CD4-positive, alpha-beta T cell treated with Interleukin-4 for 1 hour (primary cell): Measurements from ENCODE around the gene RND2.
"Not testable (repeated sequence)": the region's sequence is repeated elsewhere in the genome, so short reads cannot be mapped to it uniquely, and the experiment has no call there.

ENCODE experiments used
- DNase-seq, 2 donors: peaks; one replicate each; pipeline ENCODE4 v3.0.0-alpha.2; 2020 to 2022

Gene RND2

DNA sequence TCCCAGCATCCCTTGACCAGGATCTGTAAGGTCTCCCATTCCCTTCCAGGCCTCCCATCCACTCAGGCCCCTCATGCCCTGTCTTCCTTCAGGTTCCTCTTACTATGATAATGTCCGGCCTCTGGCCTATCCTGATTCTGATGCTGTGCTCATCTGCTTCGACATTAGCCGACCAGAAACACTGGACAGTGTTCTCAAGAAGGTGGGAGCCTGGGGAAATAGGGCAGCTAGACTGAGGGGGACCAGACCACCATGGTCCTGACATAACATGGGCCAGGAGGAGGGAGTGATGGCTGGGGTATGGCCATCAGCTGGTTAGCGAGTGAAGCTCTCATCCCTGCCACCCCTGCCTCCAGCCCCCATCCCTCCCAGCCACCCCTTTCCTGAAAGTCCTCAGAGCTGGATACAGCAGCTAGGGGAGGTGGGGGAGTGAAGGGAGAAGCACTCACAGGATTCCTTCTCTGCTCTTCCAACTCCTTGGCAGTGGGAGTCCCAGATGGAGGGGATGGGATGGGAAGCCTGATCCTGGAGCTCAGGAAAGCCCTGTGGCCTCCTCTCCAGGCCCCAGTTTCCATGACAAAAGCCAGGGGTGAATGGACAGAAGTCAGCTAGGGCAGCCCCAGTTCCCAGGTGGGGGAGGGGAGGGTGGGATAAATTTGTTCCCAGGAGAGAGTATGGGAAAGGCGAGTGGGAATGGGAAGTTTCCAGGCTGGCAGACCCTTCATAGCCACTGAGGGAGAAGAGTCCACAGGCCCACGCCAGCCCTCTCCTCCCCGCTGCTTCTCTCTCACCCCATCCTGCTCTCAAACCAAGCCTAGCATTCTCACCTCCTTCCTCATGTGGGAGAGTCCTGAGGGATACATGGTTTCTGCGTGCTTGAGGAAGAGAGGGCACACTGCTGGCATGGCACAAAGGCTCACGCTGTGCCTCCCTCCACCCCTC is 2.3 kb downstream of the RND2 start:
- no peak for DNase-seq

DNA sequence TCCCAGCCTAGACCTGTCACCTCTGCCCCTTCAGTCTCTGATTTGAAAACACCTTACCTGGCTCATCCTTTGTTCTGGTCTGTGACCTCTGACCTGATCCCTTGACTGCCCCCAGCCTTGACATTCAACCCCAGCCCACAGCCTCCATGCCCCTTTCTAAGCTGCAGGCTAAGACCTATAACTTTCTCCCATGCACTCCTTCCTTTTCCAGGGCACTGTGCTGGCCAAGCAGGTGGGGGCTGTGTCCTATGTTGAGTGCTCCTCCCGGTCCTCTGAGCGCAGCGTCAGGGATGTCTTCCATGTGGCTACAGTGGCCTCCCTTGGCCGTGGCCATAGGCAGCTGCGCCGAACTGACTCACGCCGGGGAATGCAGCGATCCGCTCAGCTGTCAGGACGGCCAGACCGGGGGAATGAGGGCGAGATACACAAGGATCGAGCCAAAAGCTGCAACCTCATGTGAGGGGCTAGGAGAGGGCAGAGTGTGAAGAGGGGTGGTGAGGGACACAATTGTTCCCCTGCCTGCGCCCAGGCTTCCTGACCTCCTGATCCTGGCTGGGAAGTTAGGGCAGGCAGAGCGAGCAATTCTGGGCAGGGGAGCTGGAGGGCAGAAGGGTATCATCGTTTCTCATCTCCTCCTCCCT is 3.3 kb downstream of the RND2 start:
- no peak for DNase-seq

DNA sequence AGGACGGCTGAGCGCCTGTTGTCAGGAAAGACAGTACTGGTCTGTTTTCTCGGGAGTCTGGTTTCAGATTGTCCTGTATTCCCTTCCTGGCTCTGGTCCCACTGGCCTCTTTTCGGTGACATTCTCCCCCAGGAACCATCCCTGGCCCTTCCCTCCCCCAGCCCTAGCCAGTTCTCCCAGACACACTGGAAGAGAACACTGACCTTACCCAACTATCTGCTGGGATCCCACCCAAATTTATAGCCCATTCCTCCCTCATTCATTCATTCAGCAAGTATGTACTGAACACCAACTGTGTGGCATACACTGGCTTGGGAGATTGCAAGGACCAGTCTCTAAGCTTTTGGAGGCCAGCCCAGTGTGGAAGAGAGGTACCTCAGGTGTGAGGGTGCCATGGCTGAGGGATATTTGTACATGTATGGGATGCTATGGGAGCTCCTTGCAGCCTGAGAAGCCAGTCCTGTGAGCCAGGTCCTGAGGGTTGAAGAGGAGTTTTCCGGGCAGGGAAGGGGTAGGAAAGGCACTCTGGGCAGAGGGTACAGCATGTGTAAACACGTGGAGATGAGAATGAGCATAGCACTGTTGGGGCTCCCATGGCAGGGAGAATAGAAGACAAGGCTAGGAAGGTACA is 5.2 kb downstream of the RND2 start:
- no peak for DNase-seq

DNA sequence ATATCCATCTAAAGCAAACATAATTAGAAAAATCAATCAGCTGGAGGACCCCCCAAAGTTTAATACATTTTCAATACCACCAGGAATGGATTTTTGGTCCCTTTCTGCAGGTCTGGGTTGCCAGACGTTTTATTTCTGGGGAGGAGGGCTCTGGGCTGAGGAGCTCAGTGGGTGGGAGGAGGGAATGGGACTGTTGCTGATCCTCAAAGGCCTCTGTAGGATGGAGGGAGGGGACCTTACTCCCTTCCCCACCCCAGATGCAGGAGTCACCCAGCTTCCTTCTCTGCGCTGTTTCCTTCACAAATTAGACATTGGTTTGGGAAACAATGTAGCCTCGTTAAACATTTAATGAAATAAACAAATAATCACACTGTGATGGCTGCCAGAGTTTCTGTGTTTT is 6.6 kb downstream of the RND2 start:
- DNase-seq, result no peak

DNA sequence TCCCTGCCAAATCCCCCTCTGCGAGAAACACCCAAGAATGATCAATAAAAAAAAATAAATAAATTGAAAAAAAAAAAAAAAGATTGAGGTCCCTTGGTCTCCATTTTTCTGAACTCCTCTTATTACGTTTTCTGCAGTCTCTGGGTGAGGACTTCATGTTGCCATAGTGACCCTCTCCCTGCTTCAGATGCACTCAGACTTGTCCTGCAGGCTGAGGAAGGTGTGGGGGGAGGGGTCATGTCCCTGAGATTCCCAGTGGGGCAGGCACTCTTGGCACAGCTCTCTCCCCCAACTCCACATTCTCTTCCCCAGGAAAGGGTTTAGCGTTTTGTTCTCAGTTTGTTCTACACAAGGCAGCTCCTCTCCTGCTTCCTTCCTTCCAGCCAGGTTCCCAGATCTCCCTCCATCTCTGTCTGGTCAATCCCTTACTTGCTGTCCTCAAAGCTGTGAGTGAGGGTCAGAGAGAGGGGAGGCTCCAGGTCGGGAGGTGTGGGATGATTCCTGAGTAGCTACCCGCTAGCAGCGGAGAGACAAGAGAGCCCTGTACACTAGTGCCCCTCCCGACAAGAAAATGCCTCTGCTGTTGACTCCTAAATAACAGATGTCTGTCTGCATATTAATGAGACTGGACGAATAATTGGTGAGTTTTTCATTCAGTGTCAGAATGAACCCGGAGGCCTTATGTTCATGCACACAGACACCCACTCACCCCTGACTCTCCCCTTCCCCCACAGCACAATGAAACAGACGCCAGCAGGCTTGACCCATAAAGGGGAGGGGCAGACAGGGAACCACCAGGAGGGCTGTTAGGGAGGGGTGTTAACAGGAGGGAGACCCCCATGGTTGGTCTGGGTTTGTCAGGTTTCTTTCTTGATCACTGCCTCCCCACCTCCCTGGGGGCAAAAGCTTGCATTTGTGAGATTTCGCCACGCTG is 9.2 kb downstream of the RND2 start:
- DNase-seq, result no peak

DNA sequence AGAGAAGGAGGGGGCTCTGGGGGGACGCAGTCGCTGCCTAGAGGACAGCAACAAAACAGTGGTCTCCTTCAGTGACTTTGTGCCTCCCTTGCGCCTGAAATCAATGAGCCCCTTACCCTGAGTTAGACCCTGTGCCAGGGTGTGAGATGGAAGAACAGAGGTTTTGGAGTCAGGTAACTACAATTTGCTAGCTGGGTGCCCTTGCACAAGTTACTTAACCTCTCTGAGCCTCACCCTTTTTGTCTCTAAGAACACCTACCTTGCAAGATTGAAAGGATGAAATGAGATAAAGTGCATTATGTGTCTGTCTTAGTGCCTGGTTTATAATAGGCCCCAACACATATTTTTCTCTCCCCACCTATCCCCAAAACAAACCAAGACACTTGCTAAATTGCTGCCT is 9.9 kb downstream of the RND2 start:
- DNase-seq, result no peak

DNA sequence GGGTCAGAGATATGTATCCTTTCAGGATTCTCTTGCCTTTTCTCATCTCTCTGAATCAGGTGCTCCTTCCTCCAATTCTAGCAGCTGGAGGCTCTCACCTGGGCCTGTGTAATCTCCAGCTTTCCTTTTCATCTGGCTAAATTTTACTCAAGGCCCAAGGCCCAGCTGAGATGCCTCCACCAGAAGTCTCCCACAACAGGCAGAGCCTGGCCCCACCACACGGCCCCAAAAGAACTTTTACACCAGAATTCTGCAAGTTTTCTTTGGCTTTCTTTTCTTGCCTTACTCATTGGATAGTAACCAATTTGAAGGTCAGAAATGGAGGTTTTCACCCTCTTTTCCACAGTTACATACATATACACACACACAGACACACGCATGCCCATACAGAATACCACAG is 14.6 kb downstream of the RND2 start:
- no peak for DNase-seq

DNA sequence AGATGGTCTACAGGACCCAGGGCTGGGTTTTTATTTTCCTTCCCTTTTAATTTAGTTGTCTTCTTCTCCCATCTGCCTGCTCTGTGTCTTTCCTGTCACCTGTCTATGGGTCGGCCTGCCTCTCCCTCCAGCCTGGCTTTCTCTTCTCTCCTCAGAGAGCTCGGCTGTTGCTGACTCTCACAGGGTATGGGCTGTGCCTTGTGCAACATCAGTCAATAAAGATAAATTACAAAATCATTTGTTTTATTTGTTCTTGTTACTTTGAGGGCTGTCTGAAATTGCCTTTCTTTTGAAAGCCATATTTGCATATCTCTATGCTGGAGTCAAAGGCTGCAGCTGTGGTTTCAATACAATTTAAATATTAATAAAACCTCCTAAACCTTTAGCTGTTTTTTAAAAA is 15.6 kb downstream of the RND2 start:
- DNase-seq, result no peak

DNA sequence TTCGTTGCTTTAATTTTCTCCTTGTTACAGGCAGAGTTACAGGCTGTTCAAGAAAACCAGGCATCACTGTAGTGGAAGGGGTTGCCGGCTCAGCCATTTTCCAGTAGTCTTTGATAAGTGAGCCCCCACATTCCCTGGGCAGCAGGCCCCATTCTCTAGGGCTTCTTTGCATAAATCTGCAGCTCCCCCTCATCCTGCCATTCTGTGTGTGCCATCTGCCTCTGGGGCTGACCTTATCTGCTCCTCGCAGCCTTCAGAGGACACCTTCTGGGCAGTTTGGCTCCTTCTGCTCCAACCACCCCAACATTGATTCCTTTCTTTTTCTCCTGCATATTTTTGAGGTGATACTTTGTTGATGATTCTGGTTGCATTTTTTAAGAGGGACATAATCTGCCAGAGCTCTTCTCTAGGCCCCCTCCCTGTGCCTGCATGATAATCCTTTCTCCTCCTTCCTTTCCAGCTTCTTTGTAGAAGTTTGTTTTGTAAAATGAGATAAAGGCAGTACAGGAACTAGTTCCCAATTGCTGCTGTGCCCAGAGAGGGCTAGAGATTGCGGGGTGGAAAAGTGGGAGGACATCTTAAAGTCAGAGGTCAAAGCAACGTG is 17.1 kb downstream of the RND2 start:
- DNase-seq, result no peak

DNA sequence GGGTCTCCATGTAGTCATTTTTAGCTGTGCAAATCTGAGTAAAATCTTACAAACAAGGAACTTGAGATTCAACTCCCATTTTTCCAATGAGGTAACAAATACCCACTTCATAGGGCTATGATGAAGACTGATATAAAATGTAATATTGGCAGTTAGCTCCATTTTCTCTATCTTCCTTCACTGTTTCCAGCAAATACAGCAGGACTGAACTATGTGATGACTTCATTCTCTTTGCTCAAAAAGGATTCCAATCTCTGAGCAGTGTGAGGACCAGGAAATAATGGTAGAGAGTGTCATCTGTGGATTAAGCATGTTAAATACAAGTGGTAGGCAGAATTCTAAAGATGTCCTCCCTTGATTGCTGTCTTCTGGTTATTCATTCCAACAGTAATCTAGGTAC is 18.3 kb downstream of the RND2 start:
- no peak for DNase-seq

DNA sequence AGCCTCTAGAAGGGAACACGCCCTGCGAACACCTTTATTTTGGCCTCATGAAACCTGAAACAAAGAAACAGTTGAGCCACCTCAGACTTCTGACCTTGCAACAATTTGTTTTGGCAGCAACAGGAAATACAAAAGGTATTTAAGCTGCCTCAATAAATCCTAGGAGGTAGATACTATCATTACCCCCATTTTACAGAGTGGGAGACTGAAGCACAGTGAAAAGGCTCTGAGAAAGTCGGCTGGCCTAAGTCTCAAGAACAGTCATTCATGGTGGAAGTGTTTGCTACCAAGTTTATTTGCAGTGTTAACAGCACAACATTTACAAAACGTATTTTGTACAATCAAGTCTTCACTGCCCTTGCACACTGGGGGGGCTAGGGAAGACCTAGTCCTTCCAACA is 19.0 kb downstream of the RND2 start:
- no peak for DNase-seq

DNA sequence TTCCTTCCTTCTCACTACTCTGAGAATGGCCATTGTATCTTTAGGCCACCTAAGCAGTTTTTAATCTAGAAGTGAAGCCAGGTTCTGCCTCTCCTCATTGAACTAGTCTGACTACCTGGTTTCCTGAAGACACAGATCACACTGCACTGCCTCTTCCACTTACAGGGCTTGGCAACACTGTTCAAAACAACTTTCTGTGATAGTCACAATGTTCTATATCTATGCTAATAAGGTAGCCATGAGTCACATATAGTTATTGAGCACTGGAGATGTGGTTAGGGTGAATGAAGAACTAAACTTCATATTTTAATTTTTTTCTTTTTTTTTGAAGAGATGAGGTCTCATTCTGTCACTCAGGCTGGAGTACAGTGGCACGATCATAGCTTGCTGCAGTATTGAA is 26.9 kb downstream of the RND2 start:
- no peak for DNase-seq

DNA sequence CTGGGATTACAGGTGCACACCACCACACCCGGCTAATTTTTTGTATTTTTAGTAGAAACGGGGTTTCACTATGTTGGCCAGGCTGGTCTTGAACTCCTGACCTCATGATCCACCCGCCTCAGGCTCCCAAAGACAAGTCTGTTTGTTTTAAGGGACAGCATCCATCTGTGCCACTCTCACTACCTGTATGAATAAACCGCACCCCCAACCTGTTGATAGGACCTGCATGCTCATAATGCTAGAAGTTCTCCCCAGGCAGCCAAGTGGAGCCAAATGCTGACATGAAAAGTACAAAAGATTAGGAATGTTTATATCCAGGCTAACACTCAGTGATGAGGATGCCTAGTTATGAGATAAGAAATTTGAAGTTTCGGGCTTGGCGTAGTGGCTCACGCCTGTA is 28.0 kb downstream of the RND2 start:
- not testable (repeated sequence) for DNase-seq

DNA sequence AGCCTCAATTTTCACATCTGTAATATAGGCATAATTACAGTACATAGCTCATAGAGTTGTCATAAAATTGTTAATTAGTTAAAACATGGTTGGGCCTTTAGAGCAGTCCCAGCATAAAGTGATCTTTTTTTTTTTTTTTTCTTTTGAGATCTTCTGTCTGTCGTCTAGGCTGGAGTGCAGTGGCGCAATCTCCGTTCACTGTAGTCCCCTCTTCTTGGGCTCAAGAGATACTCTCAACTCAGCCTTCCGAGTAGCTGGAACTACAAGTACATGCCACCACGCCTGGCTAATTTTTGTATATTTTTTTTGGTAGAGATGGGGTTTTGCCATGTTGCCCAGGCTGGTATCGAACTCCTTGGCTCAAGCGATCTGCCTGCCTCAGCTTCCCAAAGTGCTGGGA is 31.0 kb downstream of the RND2 start:
- DNase-seq, result no peak

DNA sequence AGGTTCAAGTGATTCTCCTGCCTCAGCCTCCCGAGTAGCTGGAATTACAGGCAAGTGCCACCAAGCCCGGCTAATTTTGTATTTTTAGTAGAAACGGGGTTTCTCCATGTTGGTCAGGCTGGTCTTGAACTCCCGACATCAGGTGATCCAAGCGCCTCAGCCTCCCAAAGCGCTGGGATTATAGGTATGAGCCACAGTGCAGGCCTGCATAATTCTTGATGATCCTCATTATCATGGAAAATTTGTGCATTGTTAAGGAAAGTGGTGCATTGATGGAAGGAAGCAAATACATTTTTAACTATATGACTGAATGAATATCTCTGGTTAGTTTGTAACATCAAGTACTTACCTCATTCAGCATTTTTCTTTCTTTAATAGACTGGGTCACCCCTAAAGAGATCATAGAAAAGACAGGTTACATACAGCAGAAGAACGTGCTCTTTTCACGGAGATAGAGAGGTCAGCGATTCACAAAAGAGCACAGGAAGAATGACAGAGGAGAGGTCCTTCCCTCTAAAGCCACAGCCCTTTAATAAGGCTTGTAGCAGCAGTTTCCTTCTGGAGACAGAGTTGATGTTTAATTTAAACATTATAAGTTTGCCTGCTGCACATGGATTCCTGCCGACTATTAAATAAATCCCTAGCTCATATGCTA is 38.1 kb downstream of the RND2 start:
- no peak for DNase-seq

DNA sequence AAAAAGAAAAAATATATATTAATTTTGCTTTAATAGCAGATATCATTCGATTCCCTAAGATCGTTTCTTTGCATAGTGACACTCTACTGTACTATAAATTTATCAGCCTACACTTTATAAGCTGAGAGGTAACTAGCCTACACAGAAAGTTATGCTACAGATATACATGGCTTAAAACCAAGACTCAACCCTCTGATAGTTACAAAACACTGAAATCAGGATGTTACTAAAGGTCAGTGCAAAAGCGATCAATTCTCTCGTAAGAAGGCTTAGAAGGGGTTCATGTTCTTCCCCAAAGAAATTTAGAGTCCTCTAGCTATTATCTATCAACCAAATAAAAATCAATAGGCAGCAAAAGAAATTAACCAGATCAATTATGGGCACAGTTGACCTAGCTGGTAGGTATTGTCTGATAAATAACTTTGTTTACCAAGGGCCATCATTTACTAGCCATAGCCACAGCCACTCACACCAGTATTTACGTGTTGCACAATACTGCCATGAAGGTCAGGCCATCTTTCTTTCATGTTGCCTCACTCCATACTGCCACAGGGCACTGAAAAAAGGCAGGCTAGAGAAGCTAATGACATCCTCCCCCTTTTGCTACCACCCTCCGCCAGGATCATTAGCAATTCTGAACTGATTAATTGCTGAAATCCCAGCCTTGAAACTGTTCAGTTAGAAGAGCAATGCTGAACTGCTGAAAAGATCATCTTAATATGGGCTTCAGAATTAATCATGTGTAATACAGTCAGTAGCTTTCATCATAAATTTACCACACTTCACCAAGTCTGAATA is 43.7 kb downstream of the RND2 start:
- DNase-seq, result no peak

DNA sequence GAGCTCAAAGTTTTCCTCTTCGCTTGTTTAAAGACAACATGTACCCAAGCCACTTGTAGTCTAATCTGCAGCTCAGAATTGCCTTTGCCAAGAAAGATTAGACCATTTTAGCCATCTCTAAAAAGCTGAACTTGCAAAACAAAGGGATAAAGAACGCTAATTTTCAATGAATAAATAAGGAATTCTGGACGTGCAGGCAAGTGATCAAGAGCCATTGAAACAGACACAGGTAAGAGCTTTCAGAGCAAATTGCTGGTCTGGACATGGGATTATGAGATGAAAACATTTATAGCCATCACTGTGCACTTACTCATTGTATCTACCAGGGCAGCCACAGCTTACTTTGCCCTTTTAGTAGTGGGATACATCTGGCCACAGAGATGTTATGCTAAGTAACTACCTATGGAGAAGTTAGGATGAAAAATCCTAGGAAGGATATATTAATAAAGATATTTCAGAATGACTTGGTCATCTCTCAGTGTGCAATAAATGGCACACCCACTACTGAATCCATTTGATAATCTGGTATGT is 44.4 kb downstream of the RND2 start:
- no peak for DNase-seq

DNA sequence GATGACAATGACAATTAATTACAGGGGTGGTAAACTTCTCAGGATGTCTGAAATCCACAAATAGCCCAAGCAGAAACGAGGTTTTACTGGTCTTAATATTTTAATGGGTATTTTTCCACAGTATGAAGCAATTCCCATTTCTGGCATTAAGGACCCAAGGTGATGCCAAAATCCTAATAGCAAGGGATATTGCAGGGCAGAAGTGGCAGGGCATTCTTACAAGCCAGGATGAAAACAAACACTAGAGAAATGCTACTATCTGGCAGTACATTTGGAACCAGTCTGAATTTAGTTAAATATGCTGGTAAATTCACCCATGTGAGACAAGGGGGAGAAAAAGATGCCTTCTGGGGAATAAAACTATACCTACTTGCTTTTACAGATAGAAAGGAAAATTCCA is 45.2 kb downstream of the RND2 start:
- DNase-seq, result no peak

DNA sequence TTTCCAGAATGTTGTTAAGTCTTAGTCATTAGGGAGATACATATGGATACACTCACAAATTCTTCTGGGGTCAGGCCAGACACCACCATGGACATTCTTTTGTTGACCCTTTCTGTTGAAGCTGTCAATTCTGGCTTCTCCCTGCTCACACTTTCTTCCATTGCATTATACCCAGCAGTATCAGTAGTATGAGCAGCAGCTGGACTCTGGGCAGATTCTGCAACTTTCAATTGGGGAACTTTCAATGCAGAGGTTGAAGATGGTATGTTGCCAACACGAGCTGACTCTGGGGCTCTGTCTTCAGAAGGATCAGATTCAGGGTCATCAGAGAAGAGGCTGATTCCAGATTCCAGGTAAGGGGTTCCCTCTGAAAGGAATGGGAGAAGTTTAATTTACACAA is 45.8 kb downstream of the RND2 start:
- DNase-seq, result no peak

DNA sequence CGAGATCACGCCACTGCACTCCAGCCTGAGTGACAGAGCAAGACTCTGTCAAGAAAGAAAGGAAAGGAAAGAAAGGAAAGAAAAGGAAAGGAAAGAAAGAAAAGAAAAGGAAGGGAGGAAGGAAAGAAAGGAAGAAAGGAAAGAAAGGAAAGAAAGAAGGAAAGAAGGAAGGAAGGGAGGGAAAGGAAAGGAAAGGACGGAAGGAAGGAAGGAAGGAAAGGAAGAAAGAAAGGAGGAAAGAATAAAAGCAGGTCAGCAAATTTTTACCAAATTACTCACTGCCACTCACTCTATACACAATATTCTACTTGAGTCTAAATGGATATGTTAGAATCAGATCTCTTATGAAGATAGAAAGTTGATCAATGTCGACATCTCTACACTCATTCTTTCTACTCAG is 49.8 kb downstream of the RND2 start:
- no peak for DNase-seq
